WTC11 (cell line): ENCODE data around the gene TSPAN33. TPM values are rescaled to one million over a fixed set of nuclear protein-coding genes. Genes with fewer than 3 reads are reported as not detected.

Source experiments
- ATAC-seq: fragments of 200-7000 bp; cut with Tn5 transposase; 2 replicates; pipeline ENCODE4 v1.10.0; 2021; ENCODE audit warnings: mild to moderate bottlenecking, moderate library complexity
- CTCF ChIA-PET: fragments of 300-600 bp; sonication (Branson Sonifier 250); formaldehyde crosslinking; loops from one replicate; lab custom pipeline; 2021; ENCODE audit warnings: antibody characterized with exemption; lab: Charles Lee
- POLR2A ChIA-PET: fragments of 350-600 bp; sonication (Branson Sonifier 250); formaldehyde crosslinking; loops from one replicate; lab custom pipeline; 2021; ENCODE audit warnings: antibody characterized with exemption; lab: Charles Lee
- DNase-seq: peaks from one replicate; pipeline ENCODE4 v3.0.0; 2021; ENCODE audit warnings: low spot score
- H3K27ac Mint-ChIP-seq: 2 replicates; pipeline ENCODE4 v1.8.0; 2021; ENCODE audit warnings: mixed read lengths
- H3K27me3 Mint-ChIP-seq: 2 replicates; pipeline ENCODE4 v1.8.0; 2021; ENCODE audit warnings: low read depth, mild to moderate bottlenecking, moderate library complexity, mixed read lengths
- H3K36me3 Mint-ChIP-seq: 2 replicates; pipeline ENCODE4 v1.8.0; 2021; ENCODE audit warnings: mixed read lengths
- H3K4me1 Mint-ChIP-seq: 2 replicates; pipeline ENCODE4 v1.8.0; 2022; ENCODE audit warnings: mixed read lengths
- H3K4me3 Mint-ChIP-seq: 2 replicates; pipeline ENCODE4 v1.8.0; 2021; ENCODE audit warnings: mild to moderate bottlenecking, moderate library complexity, mixed read lengths
- H3K9me3 Mint-ChIP-seq: 2 replicates; pipeline ENCODE4 v1.8.0; 2021; ENCODE audit warnings: mixed read lengths
- AFF4 ChIP-seq: sonication (generic); formaldehyde crosslinking; IDR thresholded peaks from 2 replicates; pipeline ENCODE4 v1.8.1; 2023; ENCODE audit warnings: mild to moderate bottlenecking, missing genetic modification reagents, borderline replicate concordance
- CREB1 ChIP-seq: sonication (generic); formaldehyde crosslinking; IDR thresholded peaks from 2 replicates; pipeline ENCODE4 v1.8.0; 2023; ENCODE audit warnings: mild to moderate bottlenecking, missing genetic modification reagents
- CTCF ChIP-seq: fragments of 200-600 bp; IDR thresholded peaks from 2 replicates; pipeline ENCODE4 v1.8.0; 2022; ENCODE audit warnings: antibody characterized with exemption
- E2F4 ChIP-seq: sonication (generic); formaldehyde crosslinking; IDR thresholded peaks from 2 replicates; pipeline ENCODE4 v1.8.1; 2022; ENCODE audit warnings: low read depth, mild to moderate bottlenecking, moderate library complexity, missing genetic modification reagents, borderline replicate concordance
- ELF4 ChIP-seq: sonication (generic); formaldehyde crosslinking; IDR thresholded peaks from 2 replicates; pipeline ENCODE4 v1.8.1; 2022; ENCODE audit warnings: low read depth, mild to moderate bottlenecking, moderate library complexity, missing genetic modification reagents
- HMGXB4 ChIP-seq: sonication (generic); formaldehyde crosslinking; IDR thresholded peaks from 2 replicates; pipeline ENCODE4 v1.8.1; 2023; ENCODE audit warnings: mild to moderate bottlenecking, moderate library complexity, missing genetic modification reagents
- MYBL2 ChIP-seq: sonication (generic); formaldehyde crosslinking; IDR thresholded peaks from 2 replicates; pipeline ENCODE4 v1.8.1; 2023; ENCODE audit warnings: mild to moderate bottlenecking, moderate library complexity, missing genetic modification reagents
- NFATC4 ChIP-seq: fragments of 250-450 bp; sonication (Bioruptor Pico); IDR thresholded peaks from 2 replicates; pipeline ENCODE4 v1.9.0; 2021; ENCODE audit warnings: mild to moderate bottlenecking
- NFE2L1 ChIP-seq: sonication (generic); formaldehyde crosslinking; IDR thresholded peaks from 2 replicates; pipeline ENCODE4 v1.8.1; 2023; ENCODE audit warnings: missing genetic modification reagents
- NR3C1 ChIP-seq: sonication (generic); formaldehyde crosslinking; conservative IDR thresholded peaks from 2 replicates; pipeline ENCODE4 v1.8.1; 2023; ENCODE audit warnings: low read depth, mild to moderate bottlenecking, missing genetic modification reagents
- SP1 ChIP-seq: sonication (generic); formaldehyde crosslinking; conservative IDR thresholded peaks from 2 replicates; pipeline ENCODE4 v1.8.1; 2022; ENCODE audit warnings: missing genetic modification reagents
- TCF7 ChIP-seq: sonication (generic); formaldehyde crosslinking; IDR thresholded peaks from 2 replicates; pipeline ENCODE4 v1.8.0; 2022; ENCODE audit warnings: mild to moderate bottlenecking, low read depth, missing genetic modification reagents, moderate library complexity
- ZNF138 ChIP-seq: sonication (generic); formaldehyde crosslinking; conservative IDR thresholded peaks from 2 replicates; pipeline ENCODE4 v1.8.1; 2022; ENCODE audit warnings: mild to moderate bottlenecking, moderate library complexity, missing genetic modification reagents
- ZNF263 ChIP-seq: sonication (generic); formaldehyde crosslinking; IDR thresholded peaks from 2 replicates; pipeline ENCODE4 v1.8.1; 2022; ENCODE audit warnings: low read depth, mild to moderate bottlenecking, moderate library complexity, missing genetic modification reagents
- total RNA-seq: library from RNA; stranded (reverse); gene quantifications from 3 replicates; pipeline ENCODE4 v1.2.3, GENCODE V29; 2021
- TF ChIP-seq, protein P1 (sequence below): sonication (generic); formaldehyde crosslinking; IDR thresholded peaks from 2 replicates; pipeline ENCODE4 v1.8.0; 2023; ENCODE audit warnings: missing genetic modification reagents
- TF ChIP-seq, protein P2 (sequence below): fragments of 250-450 bp; sonication (Bioruptor Pico); IDR thresholded peaks from 2 replicates; pipeline ENCODE4 v1.8.0; 2021; ENCODE audit warnings: mild to moderate bottlenecking

The TSPAN33 gene
- total RNA-seq, 1 experiment from 2014 or later: 30.0 TPM

GRCh38 chr7:129208667-129209066, 64.2 kb downstream of the TSPAN33 start:
- no peaks in the 10 kb centered on the region for H3K27me3 Mint-ChIP-seq
- H3K36me3 Mint-ChIP-seq: peaks cover 32% of the 10 kb centered on the region
- H3K9me3 Mint-ChIP-seq: no peaks in the 10 kb centered on the region
- CTCF ChIA-PET: interaction anchor here (0.9 to 4.0 kb wide), 3 partner anchors 41 to 225 kb away, joined by 3 to 56 read pairs (median 37); partner anchors contain the start of gene STRIP2
- no peak overlapping the region for H3K27ac Mint-ChIP-seq
- POLR2A ChIA-PET: no interaction called here
- H3K4me3 Mint-ChIP-seq: no peak overlapping the region
- TF ChIP-seq, protein P1, sequence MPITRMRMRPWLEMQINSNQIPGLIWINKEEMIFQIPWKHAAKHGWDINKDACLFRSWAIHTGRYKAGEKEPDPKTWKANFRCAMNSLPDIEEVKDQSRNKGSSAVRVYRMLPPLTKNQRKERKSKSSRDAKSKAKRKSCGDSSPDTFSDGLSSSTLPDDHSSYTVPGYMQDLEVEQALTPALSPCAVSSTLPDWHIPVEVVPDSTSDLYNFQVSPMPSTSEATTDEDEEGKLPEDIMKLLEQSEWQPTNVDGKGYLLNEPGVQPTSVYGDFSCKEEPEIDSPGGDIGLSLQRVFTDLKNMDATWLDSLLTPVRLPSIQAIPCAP (CRISPR knock-in tag): no peak
- TF ChIP-seq MYBL2 (CRISPR knock-in tag): no peak
- TF ChIP-seq ELF4 (CRISPR knock-in tag): no peak
- no peaks in the 10 kb centered on the region for H3K4me1 Mint-ChIP-seq
- no peak for ATAC-seq
- no peak for DNase-seq

- Mint-ChIP-seq H3K9me3 (no peaks in the 10 kb centered on the region), H3K36me3 (peaks cover 36% of the 10 kb centered on the region), H3K4me1 (0 out of 2 replicates have a peak, but pooled peaks cover 5% of the 10 kb centered on the region), H3K27me3 (no peaks in the 10 kb centered on the region), H3K27ac (no peak overlapping the region), H3K4me3 (no peak overlapping the region)
- ATAC-seq: no peak
- CTCF ChIA-PET: interaction anchor here (0.9 to 4.0 kb wide), 5 partner anchors 9 to 225 kb away, joined by 3 to 56 read pairs (median 17); partner anchors contain the start of gene STRIP2
- no peak for DNase-seq
- POLR2A ChIA-PET: interaction anchor here (0.5 kb wide), 1 partner anchor 266 kb away, joined by 3 read pairs; no protein-coding TSS in a partner anchor
- TF ChIP-seq CREB1 (CRISPR knock-in tag) (no peak), NFE2L1 (CRISPR knock-in tag) (no peak), E2F4 (CRISPR knock-in tag) (no peak), ZNF138 (CRISPR knock-in tag) (no peak)
- TF ChIP-seq, protein P2, sequence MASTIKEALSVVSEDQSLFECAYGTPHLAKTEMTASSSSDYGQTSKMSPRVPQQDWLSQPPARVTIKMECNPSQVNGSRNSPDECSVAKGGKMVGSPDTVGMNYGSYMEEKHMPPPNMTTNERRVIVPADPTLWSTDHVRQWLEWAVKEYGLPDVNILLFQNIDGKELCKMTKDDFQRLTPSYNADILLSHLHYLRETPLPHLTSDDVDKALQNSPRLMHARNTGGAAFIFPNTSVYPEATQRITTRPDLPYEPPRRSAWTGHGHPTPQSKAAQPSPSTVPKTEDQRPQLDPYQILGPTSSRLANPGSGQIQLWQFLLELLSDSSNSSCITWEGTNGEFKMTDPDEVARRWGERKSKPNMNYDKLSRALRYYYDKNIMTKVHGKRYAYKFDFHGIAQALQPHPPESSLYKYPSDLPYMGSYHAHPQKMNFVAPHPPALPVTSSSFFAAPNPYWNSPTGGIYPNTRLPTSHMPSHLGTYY (CRISPR knock-in tag): no peak
Observed at GRCh38 chr7:129209067-129209926, 64.8 kb downstream of the TSPAN33 start.

GRCh38 chr7:129210256-129210988, 65.9 kb downstream of the TSPAN33 start:
- Mint-ChIP-seq H3K27me3 (no peaks in the 10 kb centered on the region), H3K36me3 (peaks cover 38% of the 10 kb centered on the region), H3K27ac (no peak overlapping the region; the same call in 1 of the 2 replicates), H3K9me3 (no peaks in the 10 kb centered on the region), H3K4me1 (0 out of 2 replicates have a peak, but pooled peaks cover 5% of the 10 kb centered on the region), H3K4me3 (no peak overlapping the region)
- peak; percentile 91 for DNase-seq
- ATAC-seq: peak; percentile 90
- CTCF ChIA-PET: interaction anchor here (0.5 to 4.0 kb wide), 29 partner anchors 8 to 301 kb away, joined by 3 to 56 read pairs (median 4); partner anchors contain the start of genes SMO, STRIP2 and TSPAN33
- POLR2A ChIA-PET: no interaction called here
- TF ChIP-seq AFF4 (CRISPR knock-in tag) (no peak), HMGXB4 (CRISPR knock-in tag) (0 out of 2 replicates have a peak, but pooled peaks have one; percentile 21), TCF7 (no peak), NFATC4 (no peak), MYBL2 (CRISPR knock-in tag) (no peak), CTCF (peak; percentile 84), ZNF263 (no peak), SP1 (CRISPR knock-in tag) (no peak), NR3C1 (CRISPR knock-in tag) (no peak)
